ENCODE measurements around the gene TUBB4B. TPM values are rescaled to one million over a fixed set of nuclear protein-coding genes. Genes with fewer than 3 reads are reported as not detected.
A peak's percentile ranks its signal among the peaks of the same experiment; 100 is the strongest.

TUBB4B gene
- total RNA-seq (2021) (645 and 714 TPM in 2 replicates), Bru-seq, nascent RNA (percentile 97 among the genes with signal in this experiment), BruChase-seq, experiment 1, labeled RNA remaining after a 2-hour chase (percentile 99 among the genes with signal in this experiment), BruChase-seq, experiment 2, labeled RNA remaining after a 6-hour chase (percentile 100 among the genes with signal in this experiment)
- long read RNA-seq, transcript TUBB4B-201 (4 exons, 1,637 nt): major isoform, 671 of 1,159 reads
- long read RNA-seq, partial matches to known transcripts: 16 of 1,159 reads
- long read RNA-seq, other reads (novel, unspliced or antisense): 471 of 1,159 reads

DNA sequence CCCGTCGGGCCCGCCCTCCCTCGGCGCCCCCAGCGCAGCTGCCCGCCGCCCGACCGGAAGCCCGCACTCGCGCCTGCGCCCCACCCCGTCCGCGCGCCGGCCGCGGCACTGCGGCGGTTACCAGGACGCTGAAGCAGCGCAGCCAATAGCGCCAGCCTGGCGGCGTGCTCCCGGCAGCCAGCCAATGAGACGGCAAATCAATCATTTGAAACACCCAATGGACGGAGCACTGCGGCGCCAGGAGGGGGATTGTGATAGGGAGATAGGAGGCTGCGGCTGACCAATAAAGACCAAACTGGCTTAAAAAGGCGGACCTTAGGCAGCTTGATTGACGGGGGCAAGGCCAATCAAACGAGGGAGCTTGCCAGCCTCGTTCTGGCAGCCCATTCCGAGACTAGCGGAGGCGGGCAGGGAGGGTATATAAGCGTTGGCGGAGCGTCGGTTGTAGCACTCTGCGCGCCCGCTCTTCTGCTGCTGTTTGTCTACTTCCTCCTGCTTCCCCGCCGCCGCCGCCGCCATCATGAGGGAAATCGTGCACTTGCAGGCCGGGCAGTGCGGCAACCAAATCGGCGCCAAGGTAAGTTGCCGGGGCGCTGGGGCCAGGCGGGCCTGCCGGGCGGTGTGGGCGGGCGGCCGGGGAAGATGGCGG is at the start of gene TUBB4B:
TUBB4B (plus strand) TSS at position 447 of the 649 bp plus-strand sequence; CDS start at position 521, 74 bp downstream.
- no TSS peak for BruUV-seq (replicated peaks)
- intact Hi-C loops (cut with micrococcal nuclease; ENCODE audit: unreplicated experiment): loop anchor here (2.0 kb wide), 1 partner anchor 40 kb away; the partner anchor contains the start of gene TPRN
- Histone ChIP-seq H3K27ac (ENCODE audit: low read depth, low read length, poor library complexity, severe bottlenecking) (peak within 1 kb of the TSS; percentile 98), H3K9me3 (ENCODE audit: low read depth, low read length, poor library complexity, severe bottlenecking) (no peaks in the 10 kb centered on the region), H3K27me3 (replicated peaks; ENCODE audit: insufficient read depth, low read depth, low read length, poor library complexity) (no peaks in the 10 kb centered on the region), H3K36me3 (ENCODE audit: insufficient read depth, low read length, poor library complexity, severe bottlenecking) (peaks cover 24% of the 10 kb centered on the region), H3K4me1 (ENCODE audit: insufficient read depth, low read length, poor library complexity, severe bottlenecking) (peaks cover 44% of the 10 kb centered on the region), H3K4me3 (ENCODE audit: low read depth, low read length, poor library complexity, severe bottlenecking) (peak within 1 kb of the TSS; percentile 97)
- ChIA-PET POLR2A (ENCODE audit: low non-redundant PET) (interaction anchor here (0.6 to 1.2 kb wide), 6 partner anchors 14 to 347 kb away, joined by 3 to 16 read pairs (median 4); partner anchors contain the start of genes NELFB and RNF224), CTCF (interaction anchor here (0.5 to 0.6 kb wide), 2 partner anchors 90 to 441 kb away, joined by 13 to 15 read pairs; no protein-coding TSS in a partner anchor)
- DNase-seq (ENCODE audit: low spot score): peak; percentile 100
- TF ChIP-seq, protein P1, sequence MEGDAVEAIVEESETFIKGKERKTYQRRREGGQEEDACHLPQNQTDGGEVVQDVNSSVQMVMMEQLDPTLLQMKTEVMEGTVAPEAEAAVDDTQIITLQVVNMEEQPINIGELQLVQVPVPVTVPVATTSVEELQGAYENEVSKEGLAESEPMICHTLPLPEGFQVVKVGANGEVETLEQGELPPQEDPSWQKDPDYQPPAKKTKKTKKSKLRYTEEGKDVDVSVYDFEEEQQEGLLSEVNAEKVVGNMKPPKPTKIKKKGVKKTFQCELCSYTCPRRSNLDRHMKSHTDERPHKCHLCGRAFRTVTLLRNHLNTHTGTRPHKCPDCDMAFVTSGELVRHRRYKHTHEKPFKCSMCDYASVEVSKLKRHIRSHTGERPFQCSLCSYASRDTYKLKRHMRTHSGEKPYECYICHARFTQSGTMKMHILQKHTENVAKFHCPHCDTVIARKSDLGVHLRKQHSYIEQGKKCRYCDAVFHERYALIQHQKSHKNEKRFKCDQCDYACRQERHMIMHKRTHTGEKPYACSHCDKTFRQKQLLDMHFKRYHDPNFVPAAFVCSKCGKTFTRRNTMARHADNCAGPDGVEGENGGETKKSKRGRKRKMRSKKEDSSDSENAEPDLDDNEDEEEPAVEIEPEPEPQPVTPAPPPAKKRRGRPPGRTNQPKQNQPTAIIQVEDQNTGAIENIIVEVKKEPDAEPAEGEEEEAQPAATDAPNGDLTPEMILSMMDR (conservative IDR thresholded peaks at IDR 0.05; ENCODE audit: low read depth, low read length): no peak
- no peak for TF ChIP-seq EZH2 (IDR thresholded peaks at IDR 0.05; ENCODE audit: borderline replicate concordance, low read depth, low read length, poor library complexity, severe bottlenecking)

DNA sequence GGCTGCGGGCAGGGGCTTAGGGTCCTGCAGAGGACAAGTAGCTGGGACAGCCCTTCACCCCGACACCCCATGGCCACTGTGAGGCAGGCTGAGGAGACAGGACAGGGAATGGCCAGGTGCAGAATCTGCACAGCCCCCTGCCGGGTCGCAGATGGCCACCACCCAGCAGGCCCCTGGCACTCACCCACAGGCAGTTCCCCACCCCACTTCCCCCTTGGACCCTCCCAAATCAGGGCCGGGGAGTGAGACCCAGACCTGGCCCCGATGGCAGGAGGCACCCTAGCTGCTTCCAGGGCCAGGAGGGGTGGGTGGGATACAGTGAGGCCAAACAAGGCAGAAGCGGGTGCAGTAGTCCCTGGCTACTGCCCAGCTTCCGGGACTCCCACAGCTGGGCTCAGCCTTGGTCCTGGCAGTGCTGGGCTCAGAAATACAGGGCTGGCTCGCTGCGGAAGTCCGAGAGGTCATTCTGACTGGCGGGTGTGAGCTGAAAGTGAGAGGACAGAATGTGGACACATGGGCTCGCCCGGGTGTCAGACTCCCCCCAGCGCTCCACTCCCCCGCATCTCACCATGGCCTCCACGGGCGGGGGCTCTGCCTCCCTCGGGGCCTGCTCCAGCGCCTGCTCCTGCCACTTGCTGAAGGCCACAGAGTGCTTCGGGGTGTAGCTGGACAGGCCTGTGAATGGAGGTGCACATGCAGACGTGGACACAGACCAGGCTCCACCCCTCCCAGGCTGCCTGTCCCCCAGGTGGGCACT is 49.2 kb upstream of the TUBB4B start:
- Histone ChIP-seq H3K4me3 (ENCODE audit: low read depth, low read length, poor library complexity, severe bottlenecking) (no peak overlapping the region), H3K27me3 (replicated peaks; ENCODE audit: insufficient read depth, low read depth, low read length, poor library complexity) (no peaks in the 10 kb centered on the region), H3K27ac (ENCODE audit: low read depth, low read length, poor library complexity, severe bottlenecking) (no peak overlapping the region), H3K36me3 (ENCODE audit: insufficient read depth, low read length, poor library complexity, severe bottlenecking) (peaks cover 2% of the 10 kb centered on the region), H3K9me3 (ENCODE audit: low read depth, low read length, poor library complexity, severe bottlenecking) (no peaks in the 10 kb centered on the region), H3K4me1 (ENCODE audit: insufficient read depth, low read length, poor library complexity, severe bottlenecking) (peaks cover 10% of the 10 kb centered on the region)
- intact Hi-C loops (cut with micrococcal nuclease; ENCODE audit: unreplicated experiment): no loop called here
- CTCF ChIA-PET: no interaction called here
- TF ChIP-seq EZH2 (IDR thresholded peaks at IDR 0.05; ENCODE audit: borderline replicate concordance, low read depth, low read length, poor library complexity, severe bottlenecking): no peak
- TF ChIP-seq, protein P1 (conservative IDR thresholded peaks at IDR 0.05; ENCODE audit: low read depth, low read length): no peak
- no TSS peak for BruUV-seq (replicated peaks)
- POLR2A ChIA-PET (ENCODE audit: low non-redundant PET): interaction anchor here (0.7 kb wide), 1 partner anchor 126 kb away, joined by 3 read pairs; no protein-coding TSS in a partner anchor
- DNase-seq (ENCODE audit: low spot score): no peak

DNA sequence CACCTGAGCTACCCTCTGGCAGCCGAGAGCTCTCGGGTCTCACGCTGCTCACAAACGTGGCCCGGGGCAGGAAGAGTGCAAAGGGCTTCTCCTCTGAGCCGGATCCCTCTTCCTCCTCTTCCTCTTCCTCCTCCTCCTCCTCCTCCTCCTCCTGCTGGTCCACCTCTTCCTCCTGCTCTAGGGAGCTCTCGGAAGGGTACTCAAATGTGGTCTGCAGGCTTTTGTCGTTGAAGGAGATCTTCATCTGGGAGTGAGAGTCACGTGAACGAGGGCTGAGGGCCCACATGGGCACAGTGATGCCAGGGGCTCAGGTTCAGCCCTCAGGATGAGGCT is 48.7 kb upstream of the TUBB4B start:
- CTCF ChIA-PET: no interaction called here
- POLR2A ChIA-PET (ENCODE audit: low non-redundant PET): interaction anchor here (0.7 kb wide), 1 partner anchor 126 kb away, joined by 3 read pairs; no protein-coding TSS in a partner anchor
- H3K4me3 ChIP-seq (ENCODE audit: low read depth, low read length, poor library complexity, severe bottlenecking): no peak overlapping the region
- no TSS peak for BruUV-seq (replicated peaks)
- peaks cover 2% of the 10 kb centered on the region for H3K36me3 ChIP-seq (ENCODE audit: insufficient read depth, low read length, poor library complexity, severe bottlenecking)
- no peaks in the 10 kb centered on the region for H3K9me3 ChIP-seq (ENCODE audit: low read depth, low read length, poor library complexity, severe bottlenecking)
- DNase-seq (ENCODE audit: low spot score): no peak
- peaks cover 5% of the 10 kb centered on the region for H3K4me1 ChIP-seq (ENCODE audit: insufficient read depth, low read length, poor library complexity, severe bottlenecking)
- TF ChIP-seq EZH2 (IDR thresholded peaks at IDR 0.05; ENCODE audit: borderline replicate concordance, low read depth, low read length, poor library complexity, severe bottlenecking): no peak
- TF ChIP-seq, protein P1 (conservative IDR thresholded peaks at IDR 0.05; ENCODE audit: low read depth, low read length): no peak
- H3K27ac ChIP-seq (ENCODE audit: low read depth, low read length, poor library complexity, severe bottlenecking): no peak overlapping the region
- H3K27me3 ChIP-seq (replicated peaks; ENCODE audit: insufficient read depth, low read depth, low read length, poor library complexity): no peaks in the 10 kb centered on the region
- intact Hi-C loops (cut with micrococcal nuclease; ENCODE audit: unreplicated experiment): no loop called here
